Limb (tissue), 2 donors: ENCODE measurements around the gene TBL1X.
A peak's percentile ranks its signal among the peaks of the same experiment; 100 is the strongest.

Experiments used
- DNase-seq, 2 donors: peaks; one replicate each; pipeline ENCODE4 v3.0.0-alpha.2; 2016; ENCODE audit errors: extremely low spot score in 2 of 2

Gene TBL1X

GRCh38 chrX:9659571-9660195 is 194.8 kb downstream of the TBL1X start:
- DNase-seq = no peak

GRCh38 chrX:9662148-9662547 is 197.3 kb downstream of the TBL1X start:
- DNase-seq = no peak

DNA sequence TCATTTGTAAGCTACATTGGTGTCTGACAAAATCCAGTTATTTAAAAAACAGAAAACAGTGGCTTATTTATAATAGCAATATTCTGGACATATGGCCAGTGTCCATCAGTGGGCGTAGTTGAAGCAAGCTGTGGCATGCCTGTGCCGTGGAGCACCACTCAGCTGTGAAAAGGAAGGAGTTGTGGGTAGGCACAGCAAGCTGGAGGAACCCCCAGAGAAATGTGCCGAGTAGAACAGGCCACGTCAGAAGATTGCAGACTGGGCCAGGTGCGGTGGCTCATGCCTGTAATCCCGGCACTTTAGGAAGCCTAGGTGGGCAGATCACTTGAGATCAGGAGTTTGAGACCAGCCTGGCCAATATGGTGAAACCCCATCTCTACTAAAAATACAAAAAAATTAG is 198.4 kb downstream of the TBL1X start:
- DNase-seq = no peak

DNA sequence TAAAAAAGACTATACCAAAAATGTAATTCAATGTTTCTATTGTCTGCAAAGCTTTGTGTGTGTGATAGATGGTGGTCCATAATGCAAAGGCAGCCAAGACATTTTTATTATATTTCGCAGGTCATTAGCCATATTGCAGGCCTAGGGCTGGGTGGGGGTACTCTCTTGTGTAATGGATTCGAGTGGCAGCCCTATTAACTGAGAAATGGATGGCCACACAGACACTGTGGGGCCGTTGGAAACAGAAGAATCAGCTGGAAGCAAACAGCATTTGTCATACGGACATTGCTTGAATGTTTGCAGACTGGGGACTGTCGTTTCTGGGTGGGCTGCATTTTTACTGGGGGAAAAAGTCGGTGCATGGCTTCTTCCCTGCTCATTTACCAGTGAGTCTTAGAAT is 199.4 kb downstream of the TBL1X start:
- no peak for DNase-seq

DNA sequence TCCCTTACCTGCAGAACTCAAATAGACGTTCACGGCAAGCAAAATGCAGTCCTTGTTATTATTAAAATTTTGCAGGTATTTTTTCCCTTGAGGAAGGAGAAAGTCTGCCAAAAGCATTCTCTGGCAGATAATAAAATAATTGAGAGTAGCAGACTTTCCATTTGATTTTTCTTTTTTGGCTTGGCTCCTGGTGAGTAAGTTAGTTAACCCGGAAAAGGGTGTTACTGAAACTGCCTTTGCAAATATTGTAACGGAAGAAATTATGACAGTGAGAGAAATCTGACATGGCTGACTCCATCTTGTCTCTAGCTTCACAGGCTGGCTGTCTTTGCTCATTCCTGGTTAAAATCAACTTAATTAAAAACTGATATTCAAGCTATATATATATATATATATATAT is 200.3 kb downstream of the TBL1X start:
- no peak for DNase-seq

DNA sequence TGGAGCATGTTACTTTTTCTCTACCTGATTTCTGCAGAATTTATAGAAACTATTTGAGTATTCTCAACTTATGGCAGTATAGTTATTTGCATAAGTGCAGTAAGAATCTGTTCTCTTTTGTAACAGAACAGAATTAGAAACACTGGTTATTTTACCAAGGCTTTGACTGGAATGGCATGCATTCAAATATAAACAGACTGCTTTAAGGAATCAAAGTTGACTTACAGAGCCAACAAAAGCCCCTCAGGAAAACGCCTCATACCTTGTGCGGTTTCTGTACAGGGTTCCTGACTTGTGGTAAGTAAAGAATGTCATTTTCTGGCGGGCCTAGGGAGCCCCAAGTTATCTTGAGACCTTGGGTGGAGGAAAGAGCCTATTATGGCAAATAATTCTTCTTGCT is 203.7 kb downstream of the TBL1X start:
- no peak for DNase-seq

GRCh38 chrX:9670136-9670814 is 205.4 kb downstream of the TBL1X start:
- no peak for DNase-seq

DNA sequence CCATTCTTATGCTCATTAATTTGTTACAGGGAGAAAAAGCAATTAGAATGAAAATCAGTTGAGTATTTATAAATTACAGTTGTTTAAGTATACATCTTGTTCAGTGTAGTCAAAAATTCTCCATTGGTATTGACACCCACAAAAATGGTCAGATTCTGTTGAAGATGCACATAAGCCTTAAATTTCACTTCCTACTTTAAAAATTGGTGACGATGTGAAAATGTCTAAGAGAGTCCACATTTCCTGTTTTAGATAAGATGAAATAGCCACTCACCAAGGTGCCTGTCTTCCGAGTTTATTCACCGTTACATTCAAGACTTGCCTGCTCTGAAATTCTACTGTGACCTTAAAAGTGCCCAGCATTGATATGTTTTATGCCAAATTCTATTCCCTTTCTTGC is 207.1 kb downstream of the TBL1X start:
- DNase-seq = no peak

DNA sequence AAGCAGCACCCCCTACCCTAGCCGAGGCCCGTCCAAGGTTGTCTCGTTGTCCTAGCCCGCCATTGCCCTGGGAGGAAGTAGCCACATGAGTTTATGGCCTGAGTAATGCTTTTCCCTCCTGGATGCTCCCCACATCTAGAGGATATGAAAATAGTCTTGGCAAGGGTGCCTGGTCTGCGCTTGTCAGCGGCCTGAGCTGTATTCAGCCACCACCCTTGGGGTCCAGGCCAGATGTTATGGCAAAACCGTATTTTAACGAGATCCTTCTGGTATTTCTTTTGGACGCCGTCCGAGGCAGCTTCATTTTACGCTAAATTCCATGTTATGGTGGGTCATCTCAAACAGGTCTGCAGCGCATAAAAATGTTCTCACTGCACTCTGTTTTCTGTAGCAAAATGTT is 211.4 kb downstream of the TBL1X start:
- DNase-seq = peak; percentile 42 to 57

- peak in 1 of 2 donors; percentile 15 for DNase-seq
Measured at GRCh38 chrX:9676738-9677097, 211.9 kb downstream of the TBL1X start.

GRCh38 chrX:9677098-9677739 is 212.4 kb downstream of the TBL1X start:
- DNase-seq = peak; percentile 34 to 54

DNA sequence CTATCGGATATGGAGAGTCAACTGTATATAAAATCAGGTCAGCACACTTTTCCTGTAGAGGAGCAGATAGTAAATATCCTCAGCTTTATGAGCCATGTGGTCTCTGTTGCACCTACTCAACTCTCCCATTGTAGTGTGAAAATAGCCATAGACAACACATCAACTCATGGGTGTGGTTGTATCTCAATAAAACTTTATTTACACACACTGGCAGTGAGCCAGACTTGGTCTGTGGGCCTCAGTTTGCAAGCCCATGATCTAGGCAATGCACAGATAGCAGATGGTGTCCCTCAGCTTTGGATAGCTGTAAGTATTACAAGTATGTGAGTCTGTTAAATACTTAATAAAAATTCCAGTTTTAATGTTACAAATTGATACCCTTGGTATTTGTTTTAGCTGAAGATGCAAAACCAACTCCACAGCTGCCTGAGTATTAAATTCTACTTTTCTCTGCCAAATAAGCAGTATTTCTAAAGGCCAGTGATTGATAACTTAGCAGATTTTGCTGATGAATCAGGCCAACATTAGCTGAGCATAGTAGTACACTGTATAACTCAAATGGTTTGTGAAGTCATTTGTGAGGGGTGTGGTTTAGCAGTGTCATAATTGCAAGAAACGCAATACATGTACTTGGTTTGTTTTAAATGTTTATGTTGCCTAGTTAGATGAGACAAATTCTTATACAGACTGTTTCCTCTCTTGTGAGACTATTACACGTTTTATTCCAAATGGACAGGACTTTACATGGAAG is 213.5 kb downstream of the TBL1X start:
- no peak for DNase-seq

GRCh38 chrX:9681011-9681410 is 216.2 kb downstream of the TBL1X start:
- DNase-seq = no peak

DNA sequence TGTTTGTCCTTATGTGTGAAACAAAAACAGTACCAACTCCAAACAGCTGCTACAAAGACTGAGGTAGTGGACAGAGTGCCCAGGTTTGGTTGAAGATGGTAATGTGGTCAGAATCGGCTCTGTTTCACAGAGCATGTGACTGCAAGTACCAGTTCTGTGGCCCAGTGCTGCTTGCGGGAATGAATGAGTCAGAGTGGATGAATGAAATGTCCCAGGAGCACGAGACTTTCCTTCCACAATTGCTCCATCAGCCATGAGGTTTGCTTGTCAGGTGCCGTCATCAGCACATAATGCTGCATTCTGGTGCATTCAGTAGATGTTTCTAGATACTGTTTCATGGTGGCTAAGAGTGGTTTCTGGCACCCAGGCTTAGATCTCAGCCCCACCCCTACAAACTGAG is 216.6 kb downstream of the TBL1X start:
- no peak for DNase-seq

GRCh38 chrX:9682456-9682855 is 217.6 kb downstream of the TBL1X start:
- DNase-seq = no peak

DNA sequence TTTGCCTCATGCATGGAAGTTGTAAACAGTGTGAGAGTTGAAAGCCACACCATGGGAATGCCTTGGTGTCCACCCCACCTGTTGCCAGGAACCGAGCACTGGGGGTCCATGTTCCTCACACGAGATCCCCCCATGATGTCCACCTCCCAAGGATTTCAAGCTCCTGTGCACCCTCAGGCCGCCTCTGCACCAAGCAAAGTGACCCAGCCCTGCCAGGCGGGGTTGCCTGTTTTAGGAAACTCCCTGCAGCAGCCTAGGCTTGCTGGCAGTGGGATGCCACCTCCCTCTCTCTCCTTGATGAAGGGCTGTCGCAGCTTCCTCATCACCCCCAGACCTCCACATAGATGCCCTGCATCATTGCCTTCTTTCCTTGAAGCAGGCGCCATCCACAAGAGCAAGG is 218.0 kb downstream of the TBL1X start:
- DNase-seq = no peak

DNA sequence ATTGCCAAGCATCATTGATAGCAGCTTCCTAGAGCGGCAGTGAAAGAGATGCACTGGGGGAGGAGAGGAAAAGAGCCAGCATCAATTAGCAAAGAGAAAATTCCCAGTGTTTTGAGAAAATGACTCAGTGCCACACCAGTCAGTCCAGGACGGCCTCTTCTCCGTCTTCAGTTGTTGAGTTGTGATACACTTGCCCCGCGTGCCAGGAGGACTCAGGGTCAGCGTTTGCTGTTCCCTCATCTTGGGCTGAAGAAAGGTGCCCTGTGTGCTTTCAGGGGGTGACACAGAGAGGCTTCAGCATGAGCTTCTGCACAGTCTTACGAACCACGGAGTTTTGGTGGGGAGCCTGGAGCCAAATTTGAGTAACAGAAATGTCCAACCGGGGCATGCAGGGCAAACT is 218.5 kb downstream of the TBL1X start:
- no peak for DNase-seq

- no peak for DNase-seq
Measured at GRCh38 chrX:9687899-9688298, 223.0 kb downstream of the TBL1X start.

DNA sequence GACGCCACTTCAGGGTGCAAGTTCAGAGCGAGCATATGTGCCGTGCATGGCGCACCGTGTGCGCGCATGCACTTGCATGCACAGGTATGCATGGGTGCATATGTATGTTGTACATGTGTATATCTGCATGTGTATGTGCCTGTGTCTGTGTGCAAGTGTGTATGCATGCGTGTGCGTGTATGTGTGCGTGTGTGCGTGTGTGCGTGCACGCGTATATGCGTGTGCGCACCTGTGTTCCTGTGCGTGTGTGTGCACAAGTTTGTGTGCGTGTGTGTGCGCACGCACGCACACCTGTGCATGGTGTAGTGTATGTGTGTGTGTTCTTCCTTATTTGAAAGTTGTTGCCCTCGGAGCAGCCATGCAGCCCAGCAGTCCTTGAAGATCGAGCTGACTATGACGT is 224.0 kb downstream of the TBL1X start:
- no peak for DNase-seq

- DNase-seq = no peak
Measured at GRCh38 chrX:9690046-9690445, 225.2 kb downstream of the TBL1X start.

DNA sequence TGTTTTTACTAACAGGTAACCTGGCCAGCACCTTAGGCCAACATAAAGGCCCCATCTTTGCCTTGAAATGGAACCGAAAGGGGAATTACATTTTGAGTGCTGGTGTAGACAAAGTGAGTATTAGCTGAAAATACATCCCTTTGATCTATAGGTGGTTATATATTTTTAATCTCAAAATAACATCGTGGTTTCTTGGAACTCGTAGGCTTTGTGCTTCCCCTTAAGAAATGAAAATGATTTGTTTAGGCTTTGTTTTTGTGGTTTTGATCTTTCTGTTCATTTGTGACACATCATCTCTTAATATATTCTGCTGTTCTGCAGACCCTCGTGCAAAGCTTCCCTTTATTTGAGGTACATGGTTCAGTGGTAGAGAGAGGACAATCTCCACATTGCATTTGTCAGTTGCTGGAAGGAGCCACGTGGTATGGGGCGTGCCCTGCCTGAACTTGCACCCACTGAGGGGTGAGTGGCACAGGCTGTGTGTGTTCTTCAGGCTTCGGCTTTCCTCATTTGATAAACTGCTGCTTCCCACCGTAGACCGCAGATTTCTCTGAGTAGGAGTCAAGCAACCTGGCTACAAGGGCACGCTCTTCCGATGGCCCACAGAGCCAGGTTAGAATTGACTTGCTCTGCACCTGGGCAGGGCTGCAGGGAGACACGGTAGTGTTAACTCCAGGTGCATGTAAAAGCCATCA is 228.6 kb downstream of the TBL1X start:
- DNase-seq = no peak

GRCh38 chrX:9698576-9698975 is 233.7 kb downstream of the TBL1X start:
- DNase-seq = no peak
